Measurements from ENCODE around the gene IAH1.
"Not testable (repeated sequence)": the region's sequence is repeated elsewhere in the genome, so short reads cannot be mapped to it uniquely, and the experiment has no call there.

IAH1 gene

GRCh38 chr2:9472511-9472910, 1.8 kb upstream of the IAH1 start:
- DNase-seq (ENCODE audit: low read depth, low spot score) = no peak
- H3K27ac ChIP-seq = no peak overlapping the region

DNA sequence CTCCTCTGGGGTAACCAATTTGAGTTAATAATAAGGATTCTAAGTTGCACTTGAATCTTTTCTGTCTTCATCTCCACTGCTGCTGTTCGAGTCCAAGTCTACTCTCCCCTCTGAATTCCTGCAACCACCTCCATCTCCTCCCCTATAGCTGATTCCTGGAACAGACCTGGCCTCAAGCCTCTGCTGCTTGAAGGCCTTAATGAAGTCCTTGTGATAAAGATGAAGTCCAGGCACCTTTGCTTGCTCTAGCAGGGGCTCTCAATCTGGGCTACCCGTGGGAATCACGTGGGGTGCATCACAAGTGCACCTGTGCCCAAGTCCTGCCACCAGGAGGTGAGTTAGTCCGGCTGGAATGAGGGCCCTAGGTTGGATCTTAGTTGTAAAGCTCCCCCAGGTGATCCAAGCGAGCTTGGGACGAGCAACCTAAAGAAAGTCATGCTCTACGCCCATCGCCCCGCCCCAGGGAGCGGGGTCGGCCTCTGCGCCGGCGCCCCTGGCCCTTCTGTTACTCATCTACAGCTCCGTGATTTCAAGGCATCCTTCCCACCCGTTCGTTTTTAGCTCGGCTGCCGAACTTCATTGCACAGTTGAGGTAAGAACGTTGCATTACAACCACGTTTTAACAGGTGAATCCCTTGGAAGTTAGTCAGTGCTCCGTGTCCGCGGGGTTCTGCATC, 905 bp upstream of the IAH1 start:
- H3K27ac ChIP-seq = peak overlapping the region; percentile 80
- DNase-seq (ENCODE audit: low read depth, low spot score) = no peak

- no peak for DNase-seq (ENCODE audit: low read depth, low spot score)
- H3K27ac ChIP-seq = peak overlapping the region; percentile 80
Observed at GRCh38 chr2:9473985-9474360, 378 bp upstream of the IAH1 start.

DNA sequence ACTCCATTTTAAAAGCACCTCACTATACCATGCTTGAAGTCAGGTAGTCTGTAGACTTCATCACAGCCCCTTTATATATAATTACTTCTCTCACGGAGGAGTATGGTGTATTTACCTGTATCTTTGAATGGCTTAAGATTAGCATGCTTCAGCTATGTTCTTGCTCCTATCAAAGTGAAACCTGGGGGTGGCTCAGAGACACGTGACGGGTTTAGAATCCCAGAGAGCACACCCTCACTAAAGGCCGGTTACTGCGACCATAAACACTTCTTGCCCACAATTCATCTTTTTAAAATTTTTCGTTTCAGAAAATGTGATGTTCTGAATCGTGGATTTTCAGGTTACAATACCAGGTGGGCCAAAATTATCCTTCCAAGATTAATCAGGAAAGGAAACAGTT, 3.6 kb downstream of the IAH1 start:
- no peak overlapping the region for H3K27ac ChIP-seq
- DNase-seq (ENCODE audit: low read depth, low spot score) = no peak

GRCh38 chr2:9478526-9478925, 4.2 kb downstream of the IAH1 start:
- H3K27ac ChIP-seq = no peak overlapping the region

GRCh38 chr2:9480157-9480556, 5.8 kb downstream of the IAH1 start:
- DNase-seq (ENCODE audit: low read depth, low spot score) = no peak
- H3K27ac ChIP-seq = no peak overlapping the region

More at GRCh38 chr2:9478526-9478925, 4.2 kb downstream of the IAH1 start:
- DNase-seq (ENCODE audit: low read depth, low spot score) = no peak

DNA sequence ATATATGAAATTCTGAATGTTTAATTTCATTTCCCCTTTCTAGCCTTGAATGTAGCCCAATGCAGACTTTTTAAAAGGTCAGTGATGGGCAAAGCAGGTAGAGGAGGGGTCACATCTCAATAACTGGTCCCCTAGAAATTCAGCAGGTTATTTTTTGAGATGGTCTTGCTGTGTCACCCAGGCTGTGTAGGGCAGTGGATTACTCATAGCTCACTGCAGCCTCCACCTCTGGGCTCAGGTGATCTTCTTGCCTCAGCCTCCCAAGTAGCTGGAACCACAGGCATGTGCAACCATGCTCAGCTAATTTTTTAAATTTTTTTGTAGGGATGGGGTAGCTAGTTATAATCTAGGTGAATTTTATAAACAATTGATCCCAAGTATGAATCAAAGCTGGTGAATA, 8.8 kb downstream of the IAH1 start:
- H3K27ac ChIP-seq = peak overlapping the region; percentile 14
- DNase-seq (ENCODE audit: low read depth, low spot score) = no peak

- DNase-seq (ENCODE audit: low read depth, low spot score) = no peak
Observed at GRCh38 chr2:9484533-9484932, 10.2 kb downstream of the IAH1 start.

GRCh38 chr2:9488583-9489547, 14.5 kb downstream of the IAH1 start:
- no peak for DNase-seq (ENCODE audit: low read depth, low spot score)
- no peak overlapping the region for H3K27ac ChIP-seq

More at GRCh38 chr2:9484533-9484932, 10.2 kb downstream of the IAH1 start:
- H3K27ac ChIP-seq = no peak overlapping the region

DNA sequence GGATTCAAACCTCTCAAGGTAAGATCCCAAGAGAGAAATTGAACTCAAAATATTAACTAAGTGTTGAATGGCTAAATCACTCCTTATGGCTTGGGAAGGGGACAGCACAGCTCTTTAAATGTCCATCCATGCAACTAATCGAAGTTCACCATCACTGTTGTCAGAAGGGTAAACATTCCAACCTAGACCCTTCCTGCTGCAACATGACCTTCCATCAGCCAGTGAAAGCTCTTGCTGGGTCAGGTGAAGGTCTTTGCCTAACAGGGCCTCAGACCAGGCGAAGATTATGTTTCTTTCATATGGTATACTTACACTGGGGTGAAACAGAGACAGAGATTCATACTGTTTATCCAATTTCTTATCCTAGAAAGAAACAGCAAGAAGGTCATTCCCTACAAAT, 16.4 kb downstream of the IAH1 start:
- no peak overlapping the region for H3K27ac ChIP-seq

DNA sequence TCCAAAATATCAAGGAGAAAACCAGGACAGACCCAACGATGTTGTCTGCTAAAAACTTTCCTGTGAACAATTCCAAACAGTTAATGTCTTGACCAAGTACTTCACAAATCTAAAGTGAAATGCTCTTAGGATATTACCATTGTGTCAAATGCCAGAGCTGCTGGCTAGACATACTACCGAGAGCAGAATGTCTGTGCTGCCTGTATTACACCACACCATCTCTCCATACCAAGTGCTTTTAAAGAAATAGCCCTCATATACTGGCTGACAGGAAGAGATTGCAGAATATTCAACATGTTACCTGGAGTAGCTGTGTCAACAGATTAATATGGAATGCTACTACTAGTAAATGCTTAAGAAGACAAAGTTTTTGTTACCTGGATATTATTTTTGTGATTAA, 18.6 kb downstream of the IAH1 start:
- no peak for DNase-seq (ENCODE audit: low read depth, low spot score)
- H3K27ac ChIP-seq = no peak overlapping the region

More for the DNA sequence above, 16.4 kb downstream of the IAH1 start:
- no peak for DNase-seq (ENCODE audit: low read depth, low spot score)

GRCh38 chr2:9493478-9493877, 19.1 kb downstream of the IAH1 start:
- DNase-seq (ENCODE audit: low read depth, low spot score) = no peak
- no peak overlapping the region for H3K27ac ChIP-seq

DNA sequence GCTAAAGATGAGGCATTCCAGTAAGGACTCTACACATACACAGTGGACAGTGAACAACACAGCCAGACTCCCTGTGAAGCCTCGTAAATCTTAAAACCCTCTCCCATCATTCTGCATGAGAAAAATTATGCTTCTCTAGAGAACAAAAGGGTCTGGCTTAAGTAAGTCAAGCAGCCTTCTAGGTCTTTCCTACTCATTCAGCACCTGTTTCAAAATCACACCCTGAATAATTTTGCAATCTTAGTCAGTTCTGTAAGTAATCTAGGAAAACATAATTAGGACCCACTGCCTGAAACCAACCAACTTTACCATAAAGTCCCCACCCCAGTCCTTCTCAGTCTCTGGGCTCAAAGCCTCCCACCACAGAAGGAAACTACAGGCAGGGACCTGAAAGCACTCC, 19.7 kb downstream of the IAH1 start:
- DNase-seq (ENCODE audit: low read depth, low spot score) = no peak
- no peak overlapping the region for H3K27ac ChIP-seq

DNA sequence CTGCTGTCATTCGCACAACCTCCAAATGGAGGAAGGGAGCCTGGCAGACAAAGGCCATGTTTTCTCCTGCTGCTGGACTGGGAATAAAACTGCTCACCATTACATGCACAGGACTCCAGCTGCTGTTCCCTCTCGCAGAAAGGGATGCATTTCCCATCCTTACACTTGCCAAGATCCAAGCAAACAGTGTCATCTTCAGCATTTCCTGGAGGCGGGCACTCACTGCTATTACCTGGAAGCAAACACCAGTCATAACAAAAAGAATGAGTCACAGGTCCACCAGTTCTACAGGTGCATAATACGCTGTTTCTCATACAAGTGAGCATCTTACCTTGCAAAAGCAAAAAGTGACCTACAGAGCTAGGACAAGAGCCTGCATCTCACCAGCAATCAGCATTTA, 22.7 kb downstream of the IAH1 start:
- H3K27ac ChIP-seq = no peak overlapping the region
- DNase-seq (ENCODE audit: low read depth, low spot score) = peak; percentile 60

GRCh38 chr2:9498210-9498609, 23.9 kb downstream of the IAH1 start:
- no peak overlapping the region for H3K27ac ChIP-seq
- DNase-seq (ENCODE audit: low read depth, low spot score) = no peak

- DNase-seq (ENCODE audit: low read depth, low spot score) = no peak
- H3K27ac ChIP-seq = no peak overlapping the region
Observed at GRCh38 chr2:9508931-9509330, 34.6 kb downstream of the IAH1 start.

DNA sequence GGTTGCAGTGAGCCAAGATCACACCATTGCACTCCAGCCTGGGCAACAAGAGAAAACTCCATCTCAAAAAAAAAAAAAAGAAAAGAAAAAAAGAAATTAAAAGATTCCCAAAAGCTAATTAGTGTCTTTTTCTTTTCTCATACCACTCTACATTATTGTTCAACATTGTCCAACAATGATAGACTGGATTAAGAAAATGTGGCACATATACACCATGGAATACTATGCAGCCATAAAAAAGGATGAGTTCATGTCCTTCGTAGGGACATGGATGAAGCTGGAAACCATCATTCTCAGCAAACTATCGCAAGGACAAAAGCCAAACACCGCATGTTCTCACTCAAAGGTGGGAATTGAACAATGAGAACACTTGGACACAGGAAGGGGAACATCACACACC, 39.6 kb downstream of the IAH1 start:
- H3K27ac ChIP-seq; DNase-seq (ENCODE audit: low read depth, low spot score): not testable (repeated sequence)

GRCh38 chr2:9517118-9517782, 42.9 kb downstream of the IAH1 start:
- DNase-seq (ENCODE audit: low read depth, low spot score) = no peak

DNA sequence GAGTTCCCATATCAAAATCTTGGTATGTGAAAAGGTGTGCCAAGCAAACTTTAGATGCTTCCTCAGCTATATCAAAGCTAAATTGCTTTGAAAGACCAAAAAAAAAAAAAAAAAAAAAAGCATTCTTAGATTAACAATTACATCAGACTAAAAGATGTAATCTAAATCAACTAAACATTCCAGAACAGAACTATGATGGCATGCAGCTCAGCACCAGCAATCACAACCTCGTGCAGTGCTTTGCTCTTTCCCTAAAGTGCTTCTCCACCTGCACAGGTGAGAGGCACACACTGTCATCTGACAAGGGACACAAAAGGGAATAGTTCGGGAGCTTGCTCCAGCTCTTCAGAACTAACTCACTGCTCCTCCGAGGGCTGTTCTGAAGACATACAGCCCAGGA, 43.8 kb downstream of the IAH1 start:
- DNase-seq (ENCODE audit: low read depth, low spot score) = no peak
- no peak overlapping the region for H3K27ac ChIP-seq

More at GRCh38 chr2:9517118-9517782, 42.9 kb downstream of the IAH1 start:
- no peak overlapping the region for H3K27ac ChIP-seq

- no peak for DNase-seq (ENCODE audit: low read depth, low spot score)
- no peak overlapping the region for H3K27ac ChIP-seq
Observed at GRCh38 chr2:9518780-9519179, 44.4 kb downstream of the IAH1 start.

- DNase-seq (ENCODE audit: low read depth, low spot score) = no peak
- H3K27ac ChIP-seq = no peak overlapping the region
Observed at GRCh38 chr2:9519250-9519649, 44.9 kb downstream of the IAH1 start.
